H9 (cell line): ENCODE data around the gene CCDC86. TPM values are rescaled to one million over a fixed set of nuclear protein-coding genes. Genes with fewer than 3 reads are reported as not detected.

Source experiments
- DNase-seq: peaks from one replicate; pipeline ENCODE4 v3.0.0-alpha.2; 2017
- H2AFZ ChIP-seq: one replicate; pipeline ENCODE4 v1.6.1; 2013; ENCODE audit warnings: mild to moderate bottlenecking, low read length, control low read depth, moderate library complexity
- H2AK5ac ChIP-seq: 2 replicates; pipeline ENCODE4 v1.6.1; 2013; ENCODE audit warnings: low read length, control low read depth, mixed read lengths; ENCODE audit not compliant: insufficient read length
- H2BK120ac ChIP-seq: one replicate; pipeline ENCODE4 v1.6.1; 2013; ENCODE audit warnings: low read depth, mild to moderate bottlenecking, low read length, control low read depth, inconsistent platforms; ENCODE audit not compliant: poor library complexity, severe bottlenecking
- H2BK12ac ChIP-seq: 2 replicates; pipeline ENCODE4 v1.6.1; 2013; ENCODE audit warnings: low read length, control low read depth, mixed read lengths, low read depth; ENCODE audit not compliant: insufficient read length
- H2BK15ac ChIP-seq: 2 replicates; pipeline ENCODE4 v1.6.1; 2013; ENCODE audit warnings: low read depth, low read length, control low read depth
- H2BK20ac ChIP-seq: one replicate; pipeline ENCODE4 v1.6.1; 2013; ENCODE audit warnings: low read depth, mild to moderate bottlenecking, low read length, control low read depth, inconsistent platforms; ENCODE audit not compliant: poor library complexity, severe bottlenecking
- H2BK5ac ChIP-seq: 2 replicates; pipeline ENCODE4 v1.6.1; 2013; ENCODE audit warnings: low read length, control low read depth, mixed read lengths; ENCODE audit not compliant: insufficient read length
- H3K14ac ChIP-seq: 2 replicates; pipeline ENCODE4 v1.6.1; 2013; ENCODE audit warnings: low read length, control low read depth; ENCODE audit not compliant: insufficient read depth
- H3K18ac ChIP-seq: 2 replicates; pipeline ENCODE4 v1.6.1; 2013; ENCODE audit warnings: low read depth, mild to moderate bottlenecking, mixed read lengths, low read length, control low read depth; ENCODE audit not compliant: insufficient read length
- H3K23ac ChIP-seq: 2 replicates; pipeline ENCODE4 v1.6.1; 2013; ENCODE audit warnings: low read length, control low read depth, mixed read lengths, low read depth; ENCODE audit not compliant: insufficient read length
- H3K23me2 ChIP-seq: 2 replicates; pipeline ENCODE4 v1.6.1; 2013; ENCODE audit warnings: low read depth, mild to moderate bottlenecking, mixed read lengths, low read length, control low read depth; ENCODE audit not compliant: insufficient read length, poor library complexity, severe bottlenecking
- H3K27ac ChIP-seq: 2 replicates; pipeline ENCODE4 v1.5.1; 2013; ENCODE audit warnings: low read length, control low read depth, mixed read lengths, low read depth; ENCODE audit not compliant: insufficient read length
- H3K27me3 ChIP-seq: 2 replicates; pipeline ENCODE4 v1.6.1; 2013; ENCODE audit warnings: low read length, control low read depth, inconsistent platforms; ENCODE audit not compliant: insufficient read depth
- H3K4ac ChIP-seq: 2 replicates; pipeline ENCODE4 v1.6.1; 2013; ENCODE audit warnings: low read depth, mild to moderate bottlenecking, control low read depth, inconsistent platforms, low read length, moderate library complexity
- H3K4me1 ChIP-seq: 2 replicates; pipeline ENCODE4 v1.6.1; 2013; ENCODE audit warnings: low read length, control low read depth, inconsistent platforms; ENCODE audit not compliant: insufficient read depth
- H3K4me2 ChIP-seq: 2 replicates; pipeline ENCODE4 v1.6.1; 2013; ENCODE audit warnings: low read length, control low read depth, mixed read lengths; ENCODE audit not compliant: insufficient read length, insufficient read depth
- H3K56ac ChIP-seq: 2 replicates; pipeline ENCODE4 v1.6.1; 2013; ENCODE audit warnings: low read depth, mild to moderate bottlenecking, mixed read lengths, low read length, control low read depth; ENCODE audit not compliant: insufficient read length
- H3K79me1 ChIP-seq: 2 replicates; pipeline ENCODE4 v1.6.1; 2013; ENCODE audit warnings: low read depth, mild to moderate bottlenecking, moderate library complexity, low read length, control low read depth, inconsistent platforms; ENCODE audit not compliant: insufficient read depth, poor library complexity, severe bottlenecking
- H3K79me2 ChIP-seq: 2 replicates; pipeline ENCODE4 v1.6.1; 2013; ENCODE audit warnings: low read length, control low read depth, inconsistent platforms; ENCODE audit not compliant: insufficient read depth
- H3K9ac ChIP-seq: 2 replicates; pipeline ENCODE4 v1.6.1; 2013; ENCODE audit warnings: low read length, control low read depth, mixed read lengths; ENCODE audit not compliant: insufficient read length; ENCODE audit errors: extremely low read depth
- H3K9me3 ChIP-seq: one replicate; pipeline ENCODE4 v1.6.1; 2013; ENCODE audit warnings: low read depth, low read length, inconsistent platforms; ENCODE audit not compliant: control insufficient read depth
- H3T11ph ChIP-seq: one replicate; pipeline ENCODE4 v1.6.1; 2013; ENCODE audit warnings: mild to moderate bottlenecking, low read length, control low read depth, inconsistent platforms
- H4K20me1 ChIP-seq: one replicate; pipeline ENCODE4 v1.6.1; 2013; ENCODE audit not compliant: control insufficient read depth, insufficient read length, insufficient read depth
- H4K5ac ChIP-seq: 2 replicates; pipeline ENCODE4 v1.6.1; 2013; ENCODE audit warnings: low read depth, mild to moderate bottlenecking, mixed read lengths, low read length, control low read depth; ENCODE audit not compliant: insufficient read length
- H4K8ac ChIP-seq: replicated peaks from 2 replicates; pipeline ENCODE4 v1.6.1; 2013; ENCODE audit warnings: low read length, control low read depth, mixed read lengths, low read depth; ENCODE audit not compliant: insufficient read length
- H4K91ac ChIP-seq: 2 replicates; pipeline ENCODE4 v1.6.1; 2013; ENCODE audit warnings: low read depth, mild to moderate bottlenecking, moderate library complexity, mixed read lengths, low read length, control low read depth; ENCODE audit not compliant: insufficient read length
- H3K27ac Mint-ChIP-seq, 3 experiments: 2 replicates in 2 of 3; 3 replicates in 1 of 3; pipeline ENCODE4 v1.8.0; 2020 to 2021; ENCODE audit warnings: mixed read lengths in 3 of 3, mild to moderate bottlenecking in 1 of 3, moderate library complexity in 1 of 3
- H3K27me3 Mint-ChIP-seq: 2 replicates; pipeline ENCODE4 v1.8.0; 2021; ENCODE audit warnings: low read depth, mild to moderate bottlenecking, moderate library complexity, mixed read lengths
- H3K36me3 Mint-ChIP-seq, 3 experiments: 2 replicates in 2 of 3; 3 replicates in 1 of 3; pipeline ENCODE4 v1.8.0; 2020 to 2021; ENCODE audit warnings: low read depth in 3 of 3, mixed read lengths in 3 of 3; ENCODE audit not compliant: insufficient read depth in 1 of 3
- H3K4me1 Mint-ChIP-seq, 2 experiments: 2 replicates each; pipeline ENCODE4 v1.8.0; 2020; ENCODE audit warnings: mixed read lengths in 2 of 2
- H3K4me3 Mint-ChIP-seq, 2 experiments: 2 replicates in 1 of 2; 3 replicates in 1 of 2; pipeline ENCODE4 v1.8.0; 2020 to 2021; ENCODE audit warnings: mild to moderate bottlenecking in 2 of 2, mixed read lengths in 2 of 2, moderate library complexity in 1 of 2
- H3K9me3 Mint-ChIP-seq, 2 experiments: 2 replicates in 1 of 2; 3 replicates in 1 of 2; pipeline ENCODE4 v1.8.0; 2020; ENCODE audit warnings: mild to moderate bottlenecking in 2 of 2, mixed read lengths in 2 of 2, moderate library complexity in 1 of 2
- WGBS: extraction: QIAGEN DNeasy Blood & Tissue Kit; methylation state at CpG from one replicate; pipeline ENCODE4 v1.1.7; 2013; ENCODE audit warnings: missing lambda C conversion rate, low lambda C conversion rate, mixed read lengths; ENCODE audit not compliant: insufficient read length; ENCODE audit errors: extremely low coverage; 5-methylcytosine and 5-hydroxymethylcytosine counted together
- total RNA-seq: library from RNA; stranded (reverse); gene quantifications from 2 replicates; pipeline ENCODE4 v1.2.1, GENCODE V29; 2021
- TF ChIP-seq, protein P1 (sequence below): fragments of 200-600 bp; sonication (generic); conservative IDR thresholded peaks from 3 replicates; pipeline ENCODE4 v1.8.0; 2021; ENCODE audit warnings: antibody characterized with exemption, mild to moderate bottlenecking

Gene CCDC86
- total RNA-seq, 1 experiment from 2014 or later: 82.3 TPM

DNA sequence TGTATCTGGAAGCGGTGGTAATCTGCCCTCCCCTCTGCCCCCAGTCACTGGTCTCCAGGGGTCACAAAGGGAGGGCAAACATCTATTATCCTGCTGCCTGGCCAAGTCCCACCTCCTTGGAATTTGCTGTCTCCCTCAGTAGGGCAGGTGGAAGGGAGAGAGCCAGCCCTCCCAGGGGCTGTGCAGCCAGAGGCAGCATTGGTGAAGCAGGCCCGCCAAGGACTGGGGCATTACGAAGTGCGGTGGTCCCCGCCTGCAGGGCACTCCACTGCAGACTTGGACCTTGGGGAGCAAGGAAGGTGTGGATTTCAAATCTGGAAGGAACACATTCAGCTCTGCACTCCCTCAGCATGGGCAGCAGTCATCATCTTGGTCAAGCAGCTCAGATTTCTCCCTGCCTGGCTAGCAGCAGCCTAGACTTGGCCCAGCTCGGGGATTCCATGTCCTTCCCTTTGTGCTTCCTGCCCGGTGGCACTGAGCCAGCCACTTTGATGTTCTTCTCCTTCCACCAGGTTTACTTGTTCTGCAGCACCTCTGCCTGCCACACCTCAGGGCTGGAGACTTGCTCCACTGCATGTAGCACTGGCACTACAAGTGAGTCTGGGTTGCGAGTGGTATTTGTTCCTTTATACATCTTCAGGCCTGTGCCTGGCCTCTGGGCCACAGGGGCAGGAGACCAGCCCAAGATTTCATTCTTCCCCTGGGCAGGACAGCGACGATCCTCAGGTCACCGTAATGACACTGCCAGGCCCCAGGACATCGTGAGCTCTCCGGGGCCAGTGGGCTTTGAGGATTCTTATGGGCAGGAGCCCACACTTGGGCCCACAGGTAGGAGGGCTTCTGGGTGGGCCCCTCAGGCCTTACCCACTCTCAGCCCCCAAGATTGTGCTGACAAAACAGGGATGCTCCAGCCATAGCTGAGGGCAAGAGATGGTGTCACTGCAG, 32.8 kb downstream of the CCDC86 start:
- Histone ChIP-seq H4K5ac (no peak overlapping the region), H3T11ph (no peak overlapping the region), H2AK5ac (no peak overlapping the region), H2AFZ (no peak overlapping the region), H3K79me1 (no peaks in the 10 kb centered on the region), H3K23ac (no peak overlapping the region), H4K91ac (no peak overlapping the region), H3K9me3 (no peaks in the 10 kb centered on the region), H2BK120ac (no peak overlapping the region), H4K20me1 (no peaks in the 10 kb centered on the region), H2BK12ac (no peak overlapping the region), H3K27me3 (no peaks in the 10 kb centered on the region), H2BK5ac (no peak overlapping the region), H3K27ac (no peak overlapping the region), H3K4me2 (no peak overlapping the region), H3K4ac (no peak overlapping the region), H3K79me2 (no peaks in the 10 kb centered on the region), H3K56ac (no peak overlapping the region), H4K8ac (no peak overlapping the region), H2BK15ac (no peak overlapping the region), H3K14ac (no peak overlapping the region), H3K18ac (no peak overlapping the region), H3K9ac (no peak overlapping the region), H2BK20ac (no peak overlapping the region), H3K4me1 (peaks cover 2% of the 10 kb centered on the region; the same call in 1 of the 2 replicates), H3K23me2 (no peaks in the 10 kb centered on the region)
- WGBS: no CpG with 5 or more reads among the region's 13 CpGs
- H3K4me3 Mint-ChIP-seq: no peak overlapping the region
- H3K36me3 Mint-ChIP-seq: peaks cover 0 to 1% (median 0%) of the 10 kb centered on the region in 3 experiments; a peak in 1 of 7 replicates
- DNase-seq: no peak
- TF ChIP-seq, protein P1, sequence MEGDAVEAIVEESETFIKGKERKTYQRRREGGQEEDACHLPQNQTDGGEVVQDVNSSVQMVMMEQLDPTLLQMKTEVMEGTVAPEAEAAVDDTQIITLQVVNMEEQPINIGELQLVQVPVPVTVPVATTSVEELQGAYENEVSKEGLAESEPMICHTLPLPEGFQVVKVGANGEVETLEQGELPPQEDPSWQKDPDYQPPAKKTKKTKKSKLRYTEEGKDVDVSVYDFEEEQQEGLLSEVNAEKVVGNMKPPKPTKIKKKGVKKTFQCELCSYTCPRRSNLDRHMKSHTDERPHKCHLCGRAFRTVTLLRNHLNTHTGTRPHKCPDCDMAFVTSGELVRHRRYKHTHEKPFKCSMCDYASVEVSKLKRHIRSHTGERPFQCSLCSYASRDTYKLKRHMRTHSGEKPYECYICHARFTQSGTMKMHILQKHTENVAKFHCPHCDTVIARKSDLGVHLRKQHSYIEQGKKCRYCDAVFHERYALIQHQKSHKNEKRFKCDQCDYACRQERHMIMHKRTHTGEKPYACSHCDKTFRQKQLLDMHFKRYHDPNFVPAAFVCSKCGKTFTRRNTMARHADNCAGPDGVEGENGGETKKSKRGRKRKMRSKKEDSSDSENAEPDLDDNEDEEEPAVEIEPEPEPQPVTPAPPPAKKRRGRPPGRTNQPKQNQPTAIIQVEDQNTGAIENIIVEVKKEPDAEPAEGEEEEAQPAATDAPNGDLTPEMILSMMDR: no peak
- peaks cover 8 to 9% of the 10 kb centered on the region in 2 experiments for H3K4me1 Mint-ChIP-seq
- no peaks in the 10 kb centered on the region; the same call in 1 of the 2 replicates for H3K27me3 Mint-ChIP-seq
- H3K27ac Mint-ChIP-seq: peak overlapping the region in 1 of 3 experiments; percentile 61; a peak in 1 of 7 replicates
- H3K9me3 Mint-ChIP-seq: no peaks in the 10 kb centered on the region
